Naive B cell (primary cell): ENCODE measurements around the gene SLC22A9. TPM values are rescaled to one million over a fixed set of nuclear protein-coding genes. Genes with fewer than 3 reads are reported as not detected.
"Not testable (repeated sequence)": the region's sequence is repeated elsewhere in the genome, so short reads cannot be mapped to it uniquely, and the experiment has no call there.

Experiments
- ATAC-seq, 2 donors: fragments of 150-1000 bp; cut with Tn5 transposase; 2 replicates each; pipeline ENCODE4 v1.10.0; 2021; ENCODE audit warnings: low read depth in 2 of 2, mild to moderate bottlenecking in 2 of 2, moderate library complexity in 2 of 2
- DNase-seq: peaks from one replicate; pipeline ENCODE4 v3.0.0; 2022
- H3K27ac Mint-ChIP-seq, 6 donors: one replicate each; pipeline ENCODE4 v1.8.0; 2020 to 2022; ENCODE audit warnings: mild to moderate bottlenecking in 6 of 6, mixed read lengths in 6 of 6, moderate library complexity in 5 of 6, inconsistent platforms in 2 of 6
- H3K27me3 Mint-ChIP-seq, 3 donors: one replicate each; pipeline ENCODE4 v1.8.0; 2021 to 2022; ENCODE audit warnings: mixed read lengths in 3 of 3, mild to moderate bottlenecking in 1 of 3
- H3K36me3 Mint-ChIP-seq, 2 donors: one replicate each; pipeline ENCODE4 v1.8.0; 2020 to 2022; ENCODE audit warnings: mixed read lengths in 2 of 2, inconsistent platforms in 1 of 2, mild to moderate bottlenecking in 1 of 2
- H3K4me1 Mint-ChIP-seq, 3 donors: one replicate each; pipeline ENCODE4 v1.8.0; 2020 to 2022; ENCODE audit warnings: mixed read lengths in 3 of 3, inconsistent platforms in 1 of 3, mild to moderate bottlenecking in 1 of 3, moderate library complexity in 1 of 3
- H3K4me3 Mint-ChIP-seq, 8 donors: one replicate each; pipeline ENCODE4 v1.8.0; 2020 to 2022; ENCODE audit warnings: mild to moderate bottlenecking in 8 of 8, mixed read lengths in 8 of 8, moderate library complexity in 8 of 8, inconsistent platforms in 2 of 8
- H3K9me3 Mint-ChIP-seq, 7 donors: one replicate each; pipeline ENCODE4 v1.8.0; 2020 to 2022; ENCODE audit warnings: mixed read lengths in 7 of 7, mild to moderate bottlenecking in 5 of 7, inconsistent platforms in 2 of 7, moderate library complexity in 1 of 7
- polyA plus RNA-seq, 6 donors: library from polyadenylated mRNA; unstranded; fragments of 300-500 nt; fragmentation: Illumina TruSeq; gene quantifications; one replicate each; pipeline ENCODE4 v1.2.3, GENCODE V29; 2021; ENCODE audit warnings: low read depth in 6 of 6

Gene SLC22A9
- not detected for polyA plus RNA-seq

GRCh38 chr11:63369165-63369970 is at the start of gene SLC22A9:
Gene SLC22A9 (plus strand): TSS chr11:63369785. CDS start chr11:63370057, 272 bp downstream.
- DNase-seq = no peak
- Mint-ChIP-seq H3K36me3 (no peaks in the 10 kb centered on the region), H3K9me3 (peaks cover 0 to 11% (median 2%) of the 10 kb centered on the region in 7 donors), H3K4me1 (no peaks in the 10 kb centered on the region), H3K27ac (no peak within 1 kb of the TSS), H3K4me3 (no peak within 1 kb of the TSS), H3K27me3 (peaks cover 32 to 61% (median 44%) of the 10 kb centered on the region in 3 donors)
- no peak for ATAC-seq

- no peak for DNase-seq
- ATAC-seq = no peak
- Mint-ChIP-seq H3K4me1 (no peaks in the 10 kb centered on the region), H3K27ac (no peak overlapping the region), H3K4me3 (no peak overlapping the region), H3K9me3 (peaks cover 14 to 50% (median 25%) of the 10 kb centered on the region in 7 donors), H3K36me3 (peaks cover 0 to 11% of the 10 kb centered on the region in 2 donors), H3K27me3 (peaks cover 8 to 23% (median 19%) of the 10 kb centered on the region in 3 donors)
These were observed 47.9 kb upstream of the SLC22A9 start for GRCh38 chr11:63321723-63322122.

- H3K4me1 Mint-ChIP-seq, H3K4me3 Mint-ChIP-seq, DNase-seq, ATAC-seq: not testable (repeated sequence)
- Mint-ChIP-seq H3K27me3 (peaks cover 12 to 50% (median 38%) of the 10 kb centered on the region in 3 donors), H3K9me3 (peaks cover 5 to 23% (median 16%) of the 10 kb centered on the region in 7 donors), H3K36me3 (peaks cover 8 to 33% of the 10 kb centered on the region in 2 donors), H3K27ac (peak overlapping the region in 1 of 6 donors; percentile 14)
These were observed 34.5 kb upstream of the SLC22A9 start for GRCh38 chr11:63335089-63335488.

GRCh38 chr11:63337070-63337469 is 32.5 kb upstream of the SLC22A9 start:
- Mint-ChIP-seq H3K4me3 (no peak overlapping the region), H3K4me1 (no peaks in the 10 kb centered on the region), H3K9me3 (peaks cover 4 to 25% (median 16%) of the 10 kb centered on the region in 7 donors), H3K27ac (no peak overlapping the region), H3K27me3 (peaks cover 12 to 44% (median 38%) of the 10 kb centered on the region in 3 donors), H3K36me3 (peaks cover 8 to 33% of the 10 kb centered on the region in 2 donors)
- no peak for DNase-seq
- ATAC-seq = no peak

GRCh38 chr11:63343130-63343529 is 26.5 kb upstream of the SLC22A9 start:
- no peak for ATAC-seq
- no peak overlapping the region for H3K4me3 Mint-ChIP-seq
- no peak for DNase-seq
- peaks cover 0 to 4% (median 0%) of the 10 kb centered on the region in 3 donors for H3K27me3 Mint-ChIP-seq
- peaks cover 0 to 9% (median 4%) of the 10 kb centered on the region in 7 donors for H3K9me3 Mint-ChIP-seq
- no peak overlapping the region for H3K27ac Mint-ChIP-seq
- H3K4me1 Mint-ChIP-seq = no peaks in the 10 kb centered on the region
- no peaks in the 10 kb centered on the region for H3K36me3 Mint-ChIP-seq

GRCh38 chr11:63352144-63352543 is 17.4 kb upstream of the SLC22A9 start:
- Mint-ChIP-seq H3K36me3 (no peaks in the 10 kb centered on the region), H3K27ac (no peak overlapping the region), H3K4me3 (no peak overlapping the region), H3K4me1 (no peaks in the 10 kb centered on the region), H3K9me3 (peaks cover 0 to 22% (median 1%) of the 10 kb centered on the region in 7 donors), H3K27me3 (peaks cover 14 to 26% (median 26%) of the 10 kb centered on the region in 3 donors)
- no peak for DNase-seq
- no peak for ATAC-seq

- Mint-ChIP-seq H3K27me3 (peaks cover 35 to 68% (median 40%) of the 10 kb centered on the region in 3 donors), H3K36me3 (peaks cover 0 to 10% of the 10 kb centered on the region in 2 donors), H3K4me1 (no peaks in the 10 kb centered on the region), H3K9me3 (peaks cover 0 to 55% (median 22%) of the 10 kb centered on the region in 7 donors), H3K27ac (no peak overlapping the region), H3K4me3 (no peak overlapping the region)
- ATAC-seq (no peak), DNase-seq (no peak)
These were observed 7.3 kb upstream of the SLC22A9 start for GRCh38 chr11:63362196-63362793.

- DNase-seq (no peak), ATAC-seq (no peak)
- Mint-ChIP-seq H3K36me3 (no peaks in the 10 kb centered on the region), H3K9me3 (peaks cover 0 to 11% (median 2%) of the 10 kb centered on the region in 7 donors), H3K27me3 (peaks cover 33 to 54% (median 39%) of the 10 kb centered on the region in 3 donors), H3K27ac (no peak overlapping the region), H3K4me3 (no peak overlapping the region), H3K4me1 (peaks cover 1 to 2% (median 1%) of the 10 kb centered on the region in 3 donors)
These were observed 495 bp downstream of the SLC22A9 start for GRCh38 chr11:63369971-63370588.

GRCh38 chr11:63371396-63371795 is 1.8 kb downstream of the SLC22A9 start:
- H3K9me3 Mint-ChIP-seq = peaks cover 0 to 11% (median 2%) of the 10 kb centered on the region in 7 donors

GRCh38 chr11:63375434-63375833 is 5.8 kb downstream of the SLC22A9 start:
- no peak for ATAC-seq
- Mint-ChIP-seq H3K4me3 (no peak overlapping the region), H3K4me1 (peaks cover 7 to 8% (median 8%) of the 10 kb centered on the region in 3 donors), H3K9me3 (no peaks in the 10 kb centered on the region), H3K27me3 (peaks cover 37 to 56% (median 40%) of the 10 kb centered on the region in 3 donors), H3K36me3 (no peaks in the 10 kb centered on the region), H3K27ac (no peak overlapping the region)
- no peak for DNase-seq

More at GRCh38 chr11:63371396-63371795, 1.8 kb downstream of the SLC22A9 start:
- H3K27me3 Mint-ChIP-seq = peaks cover 28 to 41% (median 37%) of the 10 kb centered on the region in 3 donors
- ATAC-seq = no peak
- DNase-seq = no peak
- H3K4me3 Mint-ChIP-seq = no peak overlapping the region
- H3K4me1 Mint-ChIP-seq = peaks cover 7 to 8% (median 8%) of the 10 kb centered on the region in 3 donors
- H3K27ac Mint-ChIP-seq = no peak overlapping the region
- H3K36me3 Mint-ChIP-seq = no peaks in the 10 kb centered on the region

GRCh38 chr11:63380130-63380529 is 10.5 kb downstream of the SLC22A9 start:
- Mint-ChIP-seq H3K4me1 (peaks cover 5 to 7% (median 5%) of the 10 kb centered on the region in 3 donors), H3K9me3 (peaks cover 0 to 6% (median 0%) of the 10 kb centered on the region in 7 donors), H3K4me3 (no peak overlapping the region), H3K36me3 (no peaks in the 10 kb centered on the region), H3K27me3 (peaks cover 23 to 61% (median 40%) of the 10 kb centered on the region in 3 donors), H3K27ac (no peak overlapping the region)
- no peak for ATAC-seq
- no peak for DNase-seq

GRCh38 chr11:63395697-63396096 is 26.1 kb downstream of the SLC22A9 start:
- H3K4me3 Mint-ChIP-seq = no peak overlapping the region
- peaks cover 0 to 3% (median 0%) of the 10 kb centered on the region in 7 donors for H3K9me3 Mint-ChIP-seq
- no peaks in the 10 kb centered on the region for H3K4me1 Mint-ChIP-seq
- no peak for DNase-seq
- no peaks in the 10 kb centered on the region for H3K36me3 Mint-ChIP-seq
- no peak overlapping the region for H3K27ac Mint-ChIP-seq
- peaks cover 67 to 90% (median 75%) of the 10 kb centered on the region in 3 donors for H3K27me3 Mint-ChIP-seq
- no peak for ATAC-seq
